GM18951 (cell line): ENCODE measurements around the gene ZNF28.
A peak's percentile ranks its signal among the peaks of the same experiment; 100 is the strongest.
"Not testable (repeated sequence)": the region's sequence is repeated elsewhere in the genome, so short reads cannot be mapped to it uniquely, and the experiment has no call there.

Experiments
- POLR2A ChIP-seq: IDR thresholded peaks from 4 replicates; pipeline ENCODE4 v1.6.1; 2011; ENCODE audit warnings: mild to moderate bottlenecking; ENCODE audit not compliant: insufficient read length, insufficient read depth; ENCODE audit errors: extremely low read depth
- in situ Hi-C: fragments of 300-500 bp; cut with MboI; formaldehyde crosslinking; loops from one replicate; pipeline ENCODE4 v1.12.0; 2022; ENCODE audit warnings: low sequenced_read_pairs, mixed read lengths, inconsistent platforms; ENCODE audit not compliant: unreplicated experiment

ZNF28 gene

DNA sequence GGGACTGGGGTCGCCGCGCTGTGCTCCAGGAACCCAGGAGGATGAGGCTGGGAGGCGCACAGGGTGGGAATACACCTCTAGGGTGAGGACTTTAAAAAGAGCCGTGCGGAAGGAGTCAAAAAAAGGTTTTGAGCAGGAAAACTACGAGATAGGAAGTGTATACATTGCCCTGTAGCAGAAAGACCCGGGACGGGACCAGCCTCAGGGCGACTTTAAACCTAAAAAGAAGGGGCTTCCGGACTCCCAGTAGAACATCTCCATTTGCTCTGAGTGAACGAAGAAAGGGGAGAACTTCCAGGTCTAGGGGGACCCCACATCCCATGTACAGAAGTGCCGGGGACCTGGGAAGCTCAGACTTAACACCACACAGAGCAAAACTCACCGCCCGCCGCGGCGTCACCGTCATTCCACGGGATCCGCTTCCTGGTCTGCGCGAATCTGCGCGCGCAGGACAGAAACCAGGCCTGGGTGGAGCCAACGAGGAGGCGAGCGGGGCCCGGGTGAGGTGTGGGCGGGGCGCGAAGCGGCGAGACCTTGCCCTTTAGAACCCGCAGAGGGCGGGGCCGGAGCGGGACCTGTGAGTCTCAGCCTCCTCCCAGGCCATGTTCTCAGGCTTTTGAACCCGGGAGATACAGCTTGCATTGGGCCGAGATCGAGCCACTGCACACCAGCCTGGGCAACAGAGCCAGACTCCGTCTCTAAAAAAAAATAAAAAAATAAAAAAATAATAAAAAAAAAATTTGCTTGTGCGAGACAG is at the start of gene ZNF28:
Gene ZNF28 (minus strand): TSS at position 430 of the 757 bp plus-strand sequence. CDS start 3,675 bp downstream, outside the sequence.
- in situ Hi-C loops, result not testable (repeated sequence)
- TF ChIP-seq POLR2A, result peak; percentile 62

DNA sequence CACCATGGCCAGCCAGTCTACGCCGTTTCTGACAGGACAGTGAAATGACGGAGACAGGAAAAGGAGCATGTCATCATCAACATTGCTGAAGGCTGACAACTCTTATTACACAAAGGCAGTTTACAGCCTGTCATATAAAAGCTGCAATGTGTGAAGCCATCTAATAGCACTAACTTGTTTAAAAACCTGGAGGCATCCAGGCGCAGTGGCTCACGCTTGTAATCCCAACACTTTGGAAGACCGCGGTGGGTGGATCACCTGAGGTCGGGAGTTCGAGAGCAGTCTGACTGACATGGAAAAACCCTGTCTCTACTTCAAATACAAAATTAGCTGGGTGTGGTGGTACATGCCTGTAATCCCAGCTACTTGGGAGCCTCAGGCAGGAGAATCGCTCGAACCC is 46.6 kb upstream of the ZNF28 start:
- in situ Hi-C loops, result not testable (repeated sequence)

DNA sequence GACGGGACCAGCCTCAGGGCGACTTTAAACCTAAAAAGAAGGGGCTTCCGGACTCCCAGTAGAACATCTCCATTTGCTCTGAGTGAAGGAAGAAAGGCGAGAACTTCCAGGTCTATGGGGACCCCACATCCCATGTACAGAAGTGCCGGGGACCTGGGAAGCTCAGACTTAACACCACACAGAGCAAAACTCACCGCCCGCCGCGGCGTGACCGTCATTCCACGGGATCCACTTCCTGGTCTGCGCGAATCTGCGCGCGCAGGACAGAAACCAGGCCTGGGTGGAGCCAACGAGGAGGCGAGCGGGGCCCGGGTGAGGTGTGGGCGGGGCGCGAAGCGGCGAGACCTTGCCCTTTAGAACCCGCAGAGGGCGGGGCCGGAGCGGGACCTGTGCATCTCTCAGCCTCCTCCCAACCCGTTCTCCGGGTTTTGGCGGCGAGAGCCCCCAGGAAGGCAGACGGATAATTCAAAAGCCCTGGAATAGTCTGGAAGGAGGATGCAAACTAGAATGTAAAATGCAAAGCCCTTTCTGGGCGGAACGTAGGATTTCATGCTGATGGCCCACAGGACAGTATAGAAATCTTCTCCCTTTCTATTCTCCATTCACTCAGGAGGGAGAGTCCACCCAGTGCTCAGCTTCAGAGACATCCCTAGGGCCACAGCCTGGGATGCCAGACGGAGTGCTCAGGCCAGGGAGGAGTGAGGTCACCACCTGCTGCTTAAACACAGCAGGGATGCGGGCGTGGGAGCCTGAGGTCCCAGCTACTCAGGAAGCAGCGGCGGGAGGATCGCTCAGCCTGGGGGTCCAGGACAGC is 36.2 kb upstream of the ZNF28 start, which contains the start of gene ZNF468:
Gene ZNF468 (minus strand): TSS at position 242 of the 814 bp plus-strand sequence. CDS start 3,347 bp downstream, outside the sequence.
- peak; percentile 76 for TF ChIP-seq POLR2A
- in situ Hi-C loops, result not testable (repeated sequence)

DNA sequence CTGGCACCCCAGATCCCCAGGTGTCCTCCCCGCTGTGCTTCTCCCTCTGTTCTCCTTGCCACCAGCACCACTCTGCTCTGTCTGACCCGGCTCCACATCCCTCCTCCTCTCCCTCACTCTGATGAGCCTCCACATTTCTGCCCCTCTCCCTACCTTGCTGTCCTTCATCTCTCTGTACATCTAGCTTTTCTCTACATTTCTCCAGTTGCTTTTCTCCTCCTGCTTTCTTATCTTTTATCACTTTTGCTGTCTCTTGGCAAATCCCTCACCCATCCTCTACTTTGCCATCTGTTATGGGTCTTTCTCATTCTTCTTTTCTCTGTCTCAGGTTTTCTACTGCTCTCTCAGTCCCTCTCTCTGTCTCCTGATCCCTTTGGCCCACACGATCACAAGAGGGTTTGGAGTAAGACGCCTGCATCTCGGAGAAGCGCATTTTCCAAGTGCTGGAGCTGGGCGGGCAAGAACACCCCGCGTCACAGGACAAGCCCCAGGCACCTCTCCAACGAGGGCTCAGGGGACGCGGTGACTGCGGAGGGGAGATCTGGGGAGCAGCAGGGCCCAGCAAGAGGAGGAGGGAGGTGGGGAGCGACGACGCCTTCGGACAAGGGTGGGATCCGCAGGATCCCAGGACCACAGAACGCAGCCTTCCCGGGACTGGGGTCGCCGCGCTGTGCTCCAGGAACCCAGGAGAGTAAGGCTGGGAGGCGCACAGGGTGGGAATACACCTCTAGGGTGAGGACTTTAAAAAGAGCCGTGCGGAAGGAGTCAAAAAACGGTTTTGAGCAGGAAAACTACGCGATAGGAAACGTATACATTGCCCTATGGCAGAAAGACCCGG is 35.3 kb upstream of the ZNF28 start:
- in situ Hi-C loops, result not testable (repeated sequence)

DNA sequence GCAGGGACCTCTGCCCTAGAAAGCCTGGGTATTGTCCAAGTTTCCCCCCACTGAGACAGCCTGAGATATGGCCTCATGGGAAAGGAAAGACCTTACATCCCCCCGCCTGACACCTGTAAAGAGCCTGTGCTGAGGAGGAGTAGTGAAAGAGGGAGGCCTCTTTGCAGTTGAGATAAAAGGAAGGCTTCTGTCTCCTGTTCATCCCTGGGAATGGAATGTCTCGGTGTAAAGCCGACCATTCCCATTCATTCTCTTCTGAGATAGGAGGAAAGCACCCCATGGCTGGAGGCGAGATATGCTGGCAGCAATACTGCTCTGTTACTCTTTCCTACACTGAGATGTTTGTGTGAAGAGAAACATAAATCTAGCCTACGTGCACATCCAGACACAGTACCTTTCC is 25.9 kb upstream of the ZNF28 start:
- in situ Hi-C loops, result not testable (repeated sequence)

DNA sequence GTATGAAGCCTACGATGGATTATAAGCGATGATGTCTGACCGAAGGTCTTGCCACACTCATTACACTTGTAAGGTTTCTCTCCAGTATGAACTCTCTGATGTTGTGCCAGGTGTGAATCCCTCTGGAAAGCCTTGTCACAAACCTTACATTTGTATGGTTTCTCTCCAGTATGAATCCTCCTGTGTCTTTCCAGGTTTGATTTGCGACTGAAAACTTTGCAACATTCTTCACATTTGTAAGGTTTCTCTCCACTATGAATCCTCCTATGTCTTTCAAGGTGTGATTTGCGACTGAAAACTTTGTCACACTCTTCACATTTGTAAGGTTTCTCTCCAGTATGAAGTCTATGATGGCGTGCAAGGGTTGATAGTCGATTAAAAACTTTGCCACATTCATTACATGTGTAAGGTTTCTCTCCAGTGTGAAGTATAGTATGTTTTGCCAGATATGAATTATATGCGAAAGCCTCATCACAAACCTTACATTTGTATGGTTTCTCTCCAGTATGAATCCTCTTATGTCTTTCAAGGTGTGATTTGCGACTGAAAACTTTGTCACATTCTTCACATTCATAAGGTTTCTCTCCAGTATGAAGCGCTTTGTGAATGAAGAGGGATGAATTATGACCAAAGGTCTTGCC is 19.5 kb upstream of the ZNF28 start:
- in situ Hi-C loops, result not testable (repeated sequence)

DNA sequence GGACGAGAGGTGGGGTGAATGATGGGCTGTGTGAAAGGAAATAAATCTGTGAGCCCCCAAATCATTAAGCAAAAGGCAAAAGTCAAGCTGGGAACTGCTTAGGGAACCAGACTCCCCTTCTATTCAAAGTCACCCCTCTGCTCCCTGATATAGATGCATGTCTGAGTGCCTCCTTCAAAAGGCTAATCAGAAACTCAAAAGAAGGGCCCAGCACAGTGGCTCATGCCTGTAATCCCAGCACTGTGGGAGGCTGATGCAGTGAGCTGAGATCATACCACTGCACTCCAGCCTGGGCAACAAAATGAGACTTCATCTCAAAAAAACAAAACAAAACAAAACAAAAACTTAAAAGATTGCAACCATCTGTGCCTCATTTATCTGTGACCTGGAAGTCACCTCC is 12.9 kb upstream of the ZNF28 start:
- in situ Hi-C loops, result not testable (repeated sequence)

DNA sequence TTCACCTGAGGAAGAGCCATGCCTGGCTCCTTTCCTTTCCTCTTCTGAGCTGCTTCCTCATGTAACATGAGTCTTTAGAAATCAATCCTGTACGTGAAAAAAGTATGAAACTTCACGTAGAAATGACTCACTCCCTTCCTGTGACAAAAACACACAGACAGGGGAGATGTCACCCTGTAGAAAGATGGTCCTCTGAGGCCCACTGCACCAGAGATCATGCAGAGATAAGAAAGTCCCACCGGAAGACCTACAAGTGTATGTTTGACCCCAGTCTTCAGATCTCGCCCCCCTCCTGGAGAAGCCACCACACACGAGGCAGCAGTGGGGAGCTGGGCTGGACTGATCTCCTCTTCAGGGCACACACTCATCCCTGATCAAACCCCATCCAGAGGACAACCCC is 12.1 kb upstream of the ZNF28 start:
- in situ Hi-C loops, result not testable (repeated sequence)

DNA sequence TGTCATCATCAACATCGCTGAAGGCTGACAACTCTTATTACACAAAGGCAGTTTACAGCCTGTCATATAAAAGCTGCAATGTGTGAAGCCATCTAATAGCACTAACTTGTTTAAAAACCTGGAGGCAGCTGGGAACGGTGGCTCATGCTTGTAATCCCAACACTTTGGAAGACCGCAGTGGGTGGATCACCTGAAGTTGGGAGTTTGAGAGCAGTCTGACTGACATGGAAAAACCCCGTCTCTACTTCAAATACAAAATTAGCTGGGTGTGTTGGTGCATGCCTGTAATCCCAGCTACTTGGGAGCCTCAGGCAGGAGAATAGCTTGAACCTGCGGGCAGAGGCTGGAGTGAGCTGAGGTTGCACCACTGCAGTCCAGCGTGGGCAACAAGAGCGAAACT is 8.4 kb upstream of the ZNF28 start:
- in situ Hi-C loops, result not testable (repeated sequence)

DNA sequence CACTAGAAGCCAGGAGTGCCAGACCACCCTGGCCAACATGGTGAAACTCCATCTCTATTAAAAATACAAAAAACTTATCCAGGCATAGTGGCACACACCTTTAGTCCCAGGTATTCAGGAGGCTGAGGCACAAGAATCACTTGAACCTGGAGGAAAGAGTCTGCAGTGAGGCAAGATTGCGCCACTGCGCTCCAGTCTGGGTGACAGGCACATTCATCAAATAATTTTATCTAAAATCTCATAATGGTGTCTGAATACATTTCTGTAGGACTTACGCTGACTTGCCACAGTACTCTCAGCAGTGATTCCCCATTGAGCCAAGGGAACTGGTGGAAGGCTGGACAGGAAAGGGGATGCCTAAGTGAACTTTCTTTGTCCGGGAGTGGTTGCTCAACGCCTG is 4.3 kb upstream of the ZNF28 start:
- in situ Hi-C loops, result no loop called here
- no peak for TF ChIP-seq POLR2A

DNA sequence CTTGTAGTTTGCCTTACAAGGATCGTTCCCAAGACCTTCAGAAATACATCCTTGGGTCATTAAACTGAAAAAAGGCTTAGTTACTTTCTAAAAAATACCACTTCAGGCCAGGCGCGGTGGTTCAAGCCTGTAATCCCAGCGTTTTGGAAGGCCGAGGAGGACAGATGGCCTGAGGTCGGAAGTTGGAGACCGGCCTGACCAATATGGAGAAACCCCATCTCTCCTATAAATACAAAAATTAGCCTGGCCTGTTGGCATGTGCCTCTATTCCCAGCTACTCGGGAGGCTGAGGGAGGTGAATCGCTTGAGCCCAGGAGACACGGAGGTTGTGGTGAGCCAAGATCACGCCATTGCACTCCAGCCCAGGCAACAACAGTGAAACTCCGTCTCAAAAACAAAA is 2.2 kb upstream of the ZNF28 start:
- TF ChIP-seq POLR2A, result no peak
- in situ Hi-C loops, result no loop called here

DNA sequence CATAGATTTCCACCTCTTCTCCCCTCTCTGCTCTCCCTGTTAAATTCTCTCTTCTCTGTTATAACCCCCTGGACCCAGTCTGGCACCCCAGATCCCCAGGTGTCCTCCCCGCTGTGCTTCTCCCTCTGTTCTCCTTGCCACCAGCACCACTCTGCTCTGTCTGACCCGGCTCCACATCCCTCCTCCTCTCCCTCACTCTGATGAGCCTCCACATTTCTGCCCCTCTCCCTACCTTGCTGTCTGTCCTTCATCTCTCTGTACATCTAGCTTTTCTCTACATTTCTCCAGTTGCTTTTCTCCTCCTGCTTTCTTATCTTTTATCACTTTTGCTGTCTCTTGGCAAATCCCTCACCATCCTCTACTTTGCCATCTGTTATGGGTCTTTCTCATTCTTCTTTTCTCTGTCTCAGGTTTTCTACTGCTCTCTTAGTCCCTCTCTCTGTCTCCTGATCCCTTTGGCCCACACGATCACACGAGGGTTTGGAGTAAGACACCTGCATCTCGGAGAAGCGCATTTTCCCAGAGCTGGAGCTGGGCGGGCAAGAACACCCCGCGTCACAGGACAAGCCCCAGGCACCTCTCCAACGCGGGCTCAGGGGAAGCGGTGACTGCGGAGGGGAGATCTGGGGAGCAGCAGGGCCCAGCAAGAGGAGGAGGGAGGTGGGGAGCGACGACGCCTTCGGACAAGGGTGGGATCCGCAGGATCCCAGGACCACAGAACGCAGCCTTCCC is 795 bp downstream of the ZNF28 start:
- in situ Hi-C loops, result not testable (repeated sequence)

DNA sequence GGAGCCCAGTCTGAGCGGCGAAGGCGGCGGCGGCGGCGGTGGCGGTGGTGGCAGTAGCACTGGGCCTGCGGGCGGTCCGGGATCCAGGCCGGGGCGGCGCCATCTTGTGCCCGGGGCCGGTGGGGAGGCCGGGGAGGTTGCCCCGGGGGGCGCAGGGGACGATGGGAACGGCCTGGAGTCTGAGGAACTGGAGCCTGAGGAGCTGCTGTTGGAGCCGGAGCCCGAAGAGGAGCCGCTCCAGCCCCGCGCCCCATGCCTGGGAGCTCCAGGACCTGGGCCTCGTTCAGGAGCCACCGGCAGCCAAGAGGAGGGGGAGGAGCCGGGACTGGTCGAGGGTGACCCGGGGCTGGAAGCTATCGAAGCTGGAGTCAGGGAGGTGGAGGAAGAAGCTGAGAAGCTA is 11.6 kb downstream of the ZNF28 start:
- in situ Hi-C loops, result no loop called here

DNA sequence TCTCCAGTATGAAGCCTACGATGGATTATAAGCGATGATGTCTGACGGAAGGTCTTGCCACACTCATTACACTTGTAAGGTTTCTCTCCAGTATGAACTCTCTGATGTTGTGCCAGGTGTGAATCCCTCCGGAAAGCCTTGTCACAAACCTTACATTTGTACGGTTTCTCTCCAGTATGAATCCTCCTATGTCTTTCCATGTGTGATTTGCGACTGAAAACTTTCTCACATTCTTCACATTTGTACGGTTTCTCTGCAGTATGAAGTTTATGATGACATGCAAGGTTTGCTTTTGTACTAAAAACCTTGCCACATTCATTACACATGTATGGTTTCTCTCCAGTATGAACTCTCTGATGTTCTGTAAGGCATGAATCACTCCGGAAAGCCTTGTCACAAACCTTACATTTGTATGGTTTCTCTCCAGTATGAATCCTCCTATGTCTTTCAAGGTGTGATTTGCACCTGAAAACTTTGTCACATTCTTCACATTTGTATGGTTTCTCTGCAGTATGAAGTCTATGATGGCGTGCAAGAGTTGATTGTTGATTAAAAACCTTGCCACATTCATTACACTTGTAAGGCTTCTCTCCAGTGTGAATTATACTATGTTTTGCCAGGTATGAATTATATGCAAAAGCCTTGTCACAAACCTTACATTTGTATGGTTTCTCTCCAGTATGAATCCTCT is 21.3 kb downstream of the ZNF28 start:
- in situ Hi-C loops, result not testable (repeated sequence)

More for the DNA sequence above, 11.6 kb downstream of the ZNF28 start:
- no peak for TF ChIP-seq POLR2A
